GM12878 (cell line): ENCODE results near the gene PRKCI. TPM values are rescaled to one million over a fixed set of nuclear protein-coding genes. Genes with fewer than 3 reads are reported as not detected.

Experiments
- ATAC-seq: fragments of 200-7000 bp; cut with Tn5 transposase; 3 replicates; pipeline ENCODE4 v1.9.1; 2020; ENCODE audit warnings: mild to moderate bottlenecking, moderate library complexity
- BruUV-seq: library from RNA; stranded (reverse); fragments of 400-500 nt; replicated peaks from 2 replicates; lab custom pipeline; 2021; lab: Mats Ljungman, UMichigan
- CTCF ChIA-PET: fragments of 300-600 bp; sonication (Branson Sonifier 250); formaldehyde crosslinking; extraction: SDS; loops from one replicate; lab custom pipeline; 2021; ENCODE audit warnings: inconsistent platforms; lab: Yijun Ruan, JAX
- POLR2A ChIA-PET: fragments of 350-600 bp; formaldehyde crosslinking; extraction: SDS; loops from one replicate; lab custom pipeline; 2021; ENCODE audit warnings: inconsistent platforms; lab: Charles Lee
- RAD21 ChIA-PET: fragments of 300-600 bp; sonication (Branson Sonifier 250); formaldehyde crosslinking; loops from one replicate; lab custom pipeline; 2023; ENCODE audit warnings: antibody characterized with exemption; ENCODE audit not compliant: unreplicated experiment; lab: Charles Lee
- SMC1A ChIA-PET: fragments of 300-600 bp; sonication (Branson Sonifier 250); formaldehyde crosslinking; loops from one replicate; lab custom pipeline; 2023; ENCODE audit not compliant: unreplicated experiment, uncharacterized antibody; lab: Charles Lee
- DNase-seq: peaks from one replicate; pipeline ENCODE4 v3.0.0-alpha.2; 2011; ENCODE audit warnings: low read depth, low spot score
- FAIRE-seq: peaks from 3 replicates; lab custom pipeline; 2011; peaks lifted over from hg19 to GRCh38; lab: Jason Lieb, UNC
- H2AFZ ChIP-seq: 2 replicates; pipeline ENCODE4 v1.6.0; 2011; ENCODE audit warnings: low read depth, low read length, control low read depth; ENCODE audit not compliant: control insufficient read depth
- H3K27ac ChIP-seq: 2 replicates; pipeline ENCODE4 v1.5.1; 2011; ENCODE audit warnings: control low read depth; ENCODE audit not compliant: control insufficient read depth, insufficient read depth
- H3K27me3 ChIP-seq, 2 experiments: replicated peaks in 1 of 2; 2 replicates each; pipeline versions ENCODE4 v1.6.0 to v1.6.1; 2011; ENCODE audit warnings: low read length in 1 of 2; ENCODE audit not compliant: control insufficient read depth in 2 of 2, insufficient read depth in 2 of 2
- H3K36me3 ChIP-seq, 2 experiments: 2 replicates each; pipeline ENCODE4 v1.5.1; 2011; ENCODE audit warnings: low read length in 1 of 2; ENCODE audit not compliant: control insufficient read depth in 2 of 2, insufficient read depth in 2 of 2
- H3K4me1 ChIP-seq: 2 replicates; pipeline ENCODE4 v1.6.1; 2011; ENCODE audit warnings: mild to moderate bottlenecking, low read length, moderate library complexity, mixed read lengths; ENCODE audit not compliant: control insufficient read depth, insufficient read depth
- H3K4me2 ChIP-seq: 2 replicates; pipeline ENCODE4 v1.6.0; 2011; ENCODE audit warnings: control low read depth; ENCODE audit not compliant: control insufficient read depth, insufficient read depth
- H3K4me3 ChIP-seq: fragments of 200-600 bp; sonication (generic); 2 replicates; pipeline ENCODE4 v1.5.1; 2016
- H3K79me2 ChIP-seq: 2 replicates; pipeline ENCODE4 v1.6.0; 2011; ENCODE audit warnings: low read length; ENCODE audit not compliant: control insufficient read depth, insufficient read depth
- H3K9ac ChIP-seq: 2 replicates; pipeline ENCODE4 v1.8.0; 2011; ENCODE audit warnings: low read length, control low read depth, mixed read lengths; ENCODE audit not compliant: control insufficient read depth, insufficient read depth
- H3K9me3 ChIP-seq: replicated peaks from 3 replicates; pipeline ENCODE4 v1.5.1; 2011; ENCODE audit warnings: mild to moderate bottlenecking, low read length; ENCODE audit not compliant: control insufficient read depth, insufficient read depth
- H4K20me1 ChIP-seq: 2 replicates; pipeline ENCODE4 v1.6.0; 2011; ENCODE audit not compliant: control insufficient read depth, insufficient read depth
- ATF2 ChIP-seq: IDR thresholded peaks from 2 replicates; pipeline ENCODE4 v1.6.1; 2012; ENCODE audit warnings: low read length, inconsistent platforms
- BMI1 ChIP-seq: fragments of 450-650 bp; IDR thresholded peaks from 2 replicates; pipeline ENCODE4 v1.6.1; 2016; ENCODE audit warnings: mild to moderate bottlenecking, moderate library complexity, borderline replicate concordance
- CBFB ChIP-seq: IDR thresholded peaks from 2 replicates; pipeline ENCODE4 v1.6.1; 2016; ENCODE audit warnings: antibody characterized with exemption, low read depth
- CHD2 ChIP-seq: IDR thresholded peaks from 2 replicates; pipeline ENCODE4 v1.6.1; 2011; ENCODE audit warnings: low read depth, low read length, improper control_type of control experiment, borderline replicate concordance
- CTCF ChIP-seq, 3 experiments: IDR thresholded peaks in 2 of 3; conservative IDR thresholded peaks in 1 of 3; 2 replicates each; pipeline ENCODE4 v1.5.1; 2011; ENCODE audit warnings: low read depth in 3 of 3, low read length in 3 of 3, mild to moderate bottlenecking in 3 of 3, control low read depth in 2 of 3, moderate library complexity in 2 of 3, inconsistent platforms in 1 of 3, mixed read lengths in 1 of 3; ENCODE audit not compliant: control insufficient read depth in 2 of 3, insufficient read depth in 1 of 3; ENCODE audit errors: extremely low read depth in 1 of 3
- E2F4 ChIP-seq: IDR thresholded peaks from 2 replicates; pipeline ENCODE4 v1.6.1; 2012; ENCODE audit warnings: low read depth, low read length, improper control_type of control experiment
- HSF1 ChIP-seq: fragments of 150-350 bp; IDR thresholded peaks from 2 replicates; pipeline ENCODE4 v1.6.1; 2014; ENCODE audit warnings: mild to moderate bottlenecking, low read depth, low read length
- JUNB ChIP-seq: IDR thresholded peaks from 2 replicates; pipeline ENCODE4 v1.6.1; 2016; ENCODE audit warnings: antibody characterized with exemption, mild to moderate bottlenecking
- RFX5 ChIP-seq: IDR thresholded peaks from 2 replicates; pipeline ENCODE4 v1.6.1; 2011; ENCODE audit warnings: low read depth, low read length, improper control_type of control experiment
- SMAD1 ChIP-seq: fragments of 450-650 bp; IDR thresholded peaks from 2 replicates; pipeline ENCODE4 v1.6.1; 2018; ENCODE audit warnings: mild to moderate bottlenecking, low read depth; ENCODE audit not compliant: partially characterized antibody
- SMAD5 ChIP-seq: IDR thresholded peaks from 2 replicates; pipeline ENCODE4 v1.6.1; 2016; ENCODE audit warnings: antibody characterized with exemption, low read depth
- SUPT20H ChIP-seq: IDR thresholded peaks from 2 replicates; pipeline ENCODE4 v1.6.1; 2011; ENCODE audit warnings: low read depth, mild to moderate bottlenecking, low read length, moderate library complexity, borderline replicate concordance; ENCODE audit not compliant: control insufficient read depth
- TARDBP ChIP-seq: IDR thresholded peaks from 2 replicates; pipeline ENCODE4 v1.6.1; 2016; ENCODE audit warnings: borderline replicate concordance
- TCF3 ChIP-seq: IDR thresholded peaks from 2 replicates; pipeline ENCODE4 v1.6.1; 2012; ENCODE audit warnings: low read depth, mild to moderate bottlenecking, low read length, borderline replicate concordance; ENCODE audit not compliant: insufficient read depth
- ZNF217 ChIP-seq: fragments of 450-650 bp; IDR thresholded peaks from 2 replicates; pipeline ENCODE4 v1.6.1; 2017; ENCODE audit warnings: antibody characterized with exemption, mild to moderate bottlenecking
- ZNF24 ChIP-seq: fragments of 450-650 bp; IDR thresholded peaks from 2 replicates; pipeline ENCODE4 v1.6.1; 2017; ENCODE audit warnings: antibody characterized with exemption, mild to moderate bottlenecking
- WGBS: methylation state at CpG from one replicate; pipeline ENCODE4 v1.1.6; 2016; ENCODE audit warnings: low lambda C conversion rate; ENCODE audit not compliant: insufficient replicate concordance, insufficient coverage; ENCODE audit errors: missing lambda C conversion rate; 5-methylcytosine and 5-hydroxymethylcytosine counted together
- in situ Hi-C: fragments of 300-500 bp; cut with MboI; formaldehyde crosslinking; loops from 9 replicates; pipeline ENCODE4 v1.14.3; 2018; ENCODE audit warnings: mixed read lengths
- intact Hi-C: fragments of 100-400 bp; cut with micrococcal nuclease; formaldehyde crosslinking; loops from one replicate; pipeline ENCODE4 v1.14.2; 2022; ENCODE audit not compliant: unreplicated experiment
- polyA plus RNA-seq, 11 experiments: library from polyadenylated mRNA; depleted of rRNA in 4 of 11; unstranded in 6 of 11; stranded (reverse) in 5 of 11; fragments of >200 nt; fragmentation: Nextera tagmentation in 4 of 11; fragmentation: Illumina TruSeq in 1 of 11; extraction: Ambion mirVana in 4 of 11; extraction: Trizol in 1 of 11; gene quantifications; 1 replicate in 1 of 11; 2 replicates in 10 of 11; pipeline versions ENCODE4 v1.2.1 to v1.2.3, GENCODE V29; 2011 to 2016; ENCODE audit warnings: inconsistent platforms in 2 of 11, missing spikeins in 2 of 11, low read depth in 1 of 11
- total RNA-seq, 4 experiments: library from RNA; depleted of rRNA in 3 of 4; stranded (reverse); fragments of >200 nt in 3 of 4; fragmentation: Illumina TruSeq in 1 of 4; extraction: Trizol in 1 of 4; gene quantifications; 2 replicates each; pipeline versions ENCODE4 v1.2.1 to v1.2.3, GENCODE V29; 2013 to 2021
- TF ChIP-seq, protein P1 (sequence below): fragments of 450-650 bp; IDR thresholded peaks from 2 replicates; pipeline ENCODE4 v1.6.1; 2017; ENCODE audit warnings: mild to moderate bottlenecking, low read depth, inconsistent platforms; ENCODE audit not compliant: poor library complexity, severe bottlenecking

Gene PRKCI
- total and polyA plus RNA-seq, 10 of the 15 experiments (the other 5 are each of a cell fraction or from before 2014, with no cell fraction given): 3.5 to 15.4 (median 11.8) TPM

DNA sequence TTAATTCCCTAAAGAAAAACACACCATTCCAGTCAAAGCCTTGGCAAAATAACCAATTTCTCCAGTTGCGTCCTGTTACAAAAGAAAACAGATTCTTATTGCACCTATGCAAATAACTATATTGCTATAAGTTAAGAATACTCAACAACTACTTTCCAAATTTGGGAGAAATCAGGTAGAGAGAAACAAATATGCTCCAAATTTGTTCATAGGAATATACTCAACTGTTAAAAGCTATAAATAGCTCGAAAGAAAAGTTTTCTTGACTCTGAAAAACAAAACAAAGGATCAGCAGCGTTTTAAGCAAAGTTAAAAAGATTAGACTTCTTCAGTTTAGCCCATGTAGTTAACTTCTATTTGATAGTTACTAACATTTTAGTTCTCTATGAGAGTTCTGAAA is 115.2 kb downstream of the PRKCI start:
- H3K9ac ChIP-seq: no peak overlapping the region
- no peaks in the 10 kb centered on the region for H3K36me3 ChIP-seq
- H3K4me3 ChIP-seq: no peak overlapping the region
- H2AFZ ChIP-seq: no peak overlapping the region
- H3K27ac ChIP-seq: no peak overlapping the region
- H3K4me2 ChIP-seq: no peak overlapping the region
- H4K20me1 ChIP-seq: no peaks in the 10 kb centered on the region
- peaks cover 2% of the 10 kb centered on the region; the same call in 2 of the 3 replicates for H3K9me3 ChIP-seq
- ChIA-PET SMC1A (interaction anchor here (0.8 to 2.2 kb wide), 2 partner anchors 19 to 26 kb away, joined by 3 to 5 read pairs; no protein-coding TSS in a partner anchor), RAD21 (no interaction called here), CTCF (interaction anchor here (0.6 kb wide), 2 partner anchors 76 to 397 kb away, joined by 3 read pairs; no protein-coding TSS in a partner anchor)
- DNase-seq (no peak), FAIRE-seq (no peak)
- WGBS: 28% methylated on average over 3 of the region's 3 CpGs
- no TSS peak for BruUV-seq
- intact Hi-C loops: no loop called here
- H3K27me3 ChIP-seq: no peaks in the 10 kb centered on the region
- H3K79me2 ChIP-seq: no peaks in the 10 kb centered on the region
- TF ChIP-seq E2F4 (no peak), TCF3 (no peak), CHD2 (no peak), ATF2 (no peak), RFX5 (no peak), JUNB (no peak), TARDBP (no peak), BMI1 (no peak), SMAD5 (no peak), ZNF217 (no peak), CBFB (no peak), SUPT20H (no peak), CTCF (IDR thresholded peaks at IDR 0.05 in 2 of 3, conservative IDR thresholded peaks at IDR 0.05 in 1 of 3; ENCODE audit: control insufficient read depth in 2 of 3, extremely low read depth in 1 of 3, insufficient read depth in 1 of 3, low read depth in 3 of 3, low read length in 3 of 3) (no peak), ZNF24 (no peak), SMAD1 (no peak), HSF1 (no peak)
- TF ChIP-seq, protein P1, sequence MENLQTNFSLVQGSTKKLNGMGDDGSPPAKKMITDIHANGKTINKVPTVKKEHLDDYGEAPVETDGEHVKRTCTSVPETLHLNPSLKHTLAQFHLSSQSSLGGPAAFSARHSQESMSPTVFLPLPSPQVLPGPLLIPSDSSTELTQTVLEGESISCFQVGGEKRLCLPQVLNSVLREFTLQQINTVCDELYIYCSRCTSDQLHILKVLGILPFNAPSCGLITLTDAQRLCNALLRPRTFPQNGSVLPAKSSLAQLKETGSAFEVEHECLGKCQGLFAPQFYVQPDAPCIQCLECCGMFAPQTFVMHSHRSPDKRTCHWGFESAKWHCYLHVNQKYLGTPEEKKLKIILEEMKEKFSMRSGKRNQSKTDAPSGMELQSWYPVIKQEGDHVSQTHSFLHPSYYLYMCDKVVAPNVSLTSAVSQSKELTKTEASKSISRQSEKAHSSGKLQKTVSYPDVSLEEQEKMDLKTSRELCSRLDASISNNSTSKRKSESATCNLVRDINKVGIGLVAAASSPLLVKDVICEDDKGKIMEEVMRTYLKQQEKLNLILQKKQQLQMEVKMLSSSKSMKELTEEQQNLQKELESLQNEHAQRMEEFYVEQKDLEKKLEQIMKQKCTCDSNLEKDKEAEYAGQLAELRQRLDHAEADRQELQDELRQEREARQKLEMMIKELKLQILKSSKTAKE: no peak
- TF ChIP-seq, all 136 proteins: peak for 0
- POLR2A ChIA-PET: interaction anchor here (0.6 to 1.3 kb wide), 3 partner anchors 8 to 1138 kb away, joined by 3 read pairs; no protein-coding TSS in a partner anchor
- no peaks in the 10 kb centered on the region for H3K4me1 ChIP-seq
- ATAC-seq: no peak
- in situ Hi-C loops: no loop called here
